Measurements from ENCODE around the gene DENND5A.

GRCh38 chr11:9222654-9223053 lies 42.5 kb downstream of the DENND5A start:
- no peak for TF ChIP-seq CTCF (conservative IDR thresholded peaks at IDR 0.05; ENCODE audit: low read depth, low read length)
- TF ChIP-seq EZH2phosphoT487 (IDR thresholded peaks at IDR 0.05; ENCODE audit: borderline replicate concordance, low read length) = no peak

Measured in PC-3 (cell line).